Ishikawa (cell line): ENCODE measurements around the gene CES3.
A peak's percentile ranks its signal among the peaks of the same experiment; 100 is the strongest.

ENCODE experiments used
- CEBPB ChIP-seq: IDR thresholded peaks from 2 replicates; pipeline ENCODE4 v1.6.1; 2012
- CREB1 ChIP-seq: IDR thresholded peaks from 2 replicates; pipeline ENCODE4 v1.6.1; 2012; ENCODE audit warnings: low read depth
- EGR1 ChIP-seq: IDR thresholded peaks from 2 replicates; pipeline ENCODE4 v1.6.1; 2012
- EP300 ChIP-seq: IDR thresholded peaks from 2 replicates; pipeline ENCODE4 v1.6.1; 2012; ENCODE audit warnings: borderline replicate concordance
- FOXM1 ChIP-seq: IDR thresholded peaks from 2 replicates; pipeline ENCODE4 v1.6.1; 2012; ENCODE audit warnings: low read depth, borderline replicate concordance
- NFIC ChIP-seq: IDR thresholded peaks from 2 replicates; pipeline ENCODE4 v1.6.1; 2012
- RAD21 ChIP-seq: IDR thresholded peaks from 2 replicates; pipeline ENCODE4 v1.6.1; 2012; ENCODE audit warnings: low read depth
- REST ChIP-seq: IDR thresholded peaks from 2 replicates; pipeline ENCODE4 v1.6.1; 2012; ENCODE audit warnings: low read depth, mild to moderate bottlenecking
- TAF1 ChIP-seq: IDR thresholded peaks from 2 replicates; pipeline ENCODE4 v1.6.1; 2012; ENCODE audit warnings: low read depth, mild to moderate bottlenecking
- TCF12 ChIP-seq: IDR thresholded peaks from 2 replicates; pipeline ENCODE4 v1.6.1; 2012; ENCODE audit warnings: low read depth
- TEAD4 ChIP-seq: IDR thresholded peaks from 2 replicates; pipeline ENCODE4 v1.6.1; 2012
- YY1 ChIP-seq: IDR thresholded peaks from 2 replicates; pipeline ENCODE4 v1.6.1; 2012; ENCODE audit warnings: low read depth
- ZBTB7A ChIP-seq: IDR thresholded peaks from 2 replicates; pipeline ENCODE4 v1.6.1; 2012; ENCODE audit warnings: low read depth
- TF ChIP-seq, protein P1 (sequence below): IDR thresholded peaks from 2 replicates; pipeline ENCODE4 v1.6.1; 2012
- TF ChIP-seq, protein P2 (sequence below): IDR thresholded peaks from 2 replicates; pipeline ENCODE4 v1.6.1; 2012

CES3 gene, protein sequence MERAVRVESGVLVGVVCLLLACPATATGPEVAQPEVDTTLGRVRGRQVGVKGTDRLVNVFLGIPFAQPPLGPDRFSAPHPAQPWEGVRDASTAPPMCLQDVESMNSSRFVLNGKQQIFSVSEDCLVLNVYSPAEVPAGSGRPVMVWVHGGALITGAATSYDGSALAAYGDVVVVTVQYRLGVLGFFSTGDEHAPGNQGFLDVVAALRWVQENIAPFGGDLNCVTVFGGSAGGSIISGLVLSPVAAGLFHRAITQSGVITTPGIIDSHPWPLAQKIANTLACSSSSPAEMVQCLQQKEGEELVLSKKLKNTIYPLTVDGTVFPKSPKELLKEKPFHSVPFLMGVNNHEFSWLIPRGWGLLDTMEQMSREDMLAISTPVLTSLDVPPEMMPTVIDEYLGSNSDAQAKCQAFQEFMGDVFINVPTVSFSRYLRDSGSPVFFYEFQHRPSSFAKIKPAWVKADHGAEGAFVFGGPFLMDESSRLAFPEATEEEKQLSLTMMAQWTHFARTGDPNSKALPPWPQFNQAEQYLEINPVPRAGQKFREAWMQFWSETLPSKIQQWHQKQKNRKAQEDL

DNA sequence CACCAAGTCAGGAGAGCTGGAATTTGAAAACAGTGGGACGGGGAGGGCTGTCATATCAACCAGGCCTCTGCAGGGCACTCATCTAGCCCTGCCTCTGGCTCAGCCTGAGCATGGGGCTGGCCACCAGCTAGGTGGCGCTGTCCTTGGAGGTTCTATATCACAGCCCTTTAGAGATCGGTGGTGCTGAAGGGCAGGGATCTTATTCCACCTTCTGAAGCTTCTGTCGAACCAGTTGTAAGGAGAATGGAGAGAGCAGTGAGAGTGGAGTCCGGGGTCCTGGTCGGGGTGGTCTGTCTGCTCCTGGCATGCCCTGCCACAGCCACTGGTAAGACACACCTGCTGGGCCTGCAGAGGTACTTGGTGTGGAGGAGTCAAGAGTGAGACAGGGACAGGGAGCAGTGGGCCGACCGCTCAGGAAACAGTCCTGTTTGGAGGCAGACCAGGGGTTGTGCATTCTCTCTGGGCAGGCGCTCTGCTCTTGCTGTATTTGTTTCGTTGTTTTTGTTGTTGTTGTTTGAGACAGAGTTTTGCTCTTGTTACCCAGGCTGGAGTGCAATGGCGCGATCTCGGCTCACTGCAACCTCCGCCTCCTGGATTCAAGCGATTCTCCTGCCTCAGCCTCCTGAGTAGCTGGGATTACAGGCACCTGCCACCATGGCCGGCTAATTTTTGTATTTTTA lies at the start of gene CES3:
Gene CES3 (plus strand): TSS at position 202 of the 680 bp plus-strand sequence. CDS start 42 bp downstream, at position 244.
- peak; percentile 42; the same call in 1 of the 2 replicates for TF ChIP-seq RAD21
- TF ChIP-seq TEAD4, result no peak

DNA sequence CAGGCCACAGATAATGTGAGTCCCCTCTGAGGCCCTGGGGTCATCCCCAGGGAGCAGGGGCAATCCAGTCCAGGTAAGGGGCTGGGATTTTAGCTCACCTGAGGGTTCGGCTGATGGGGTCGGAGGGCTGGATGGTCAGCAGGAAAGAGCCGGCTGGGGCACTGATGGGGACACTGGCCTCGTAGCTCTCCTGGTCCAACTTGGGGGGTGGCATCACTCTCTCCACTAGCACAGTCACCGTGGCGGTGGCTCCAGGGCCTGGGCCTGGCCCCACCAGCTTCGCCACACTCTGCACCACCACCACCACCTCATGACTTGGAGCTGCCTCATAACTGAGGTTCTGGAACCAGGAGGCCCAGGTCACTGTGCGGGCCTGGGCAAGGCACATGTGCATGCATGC lies 49.3 kb upstream of the CES3 start:
- TF ChIP-seq CEBPB, result no peak
- TF ChIP-seq, protein P1, sequence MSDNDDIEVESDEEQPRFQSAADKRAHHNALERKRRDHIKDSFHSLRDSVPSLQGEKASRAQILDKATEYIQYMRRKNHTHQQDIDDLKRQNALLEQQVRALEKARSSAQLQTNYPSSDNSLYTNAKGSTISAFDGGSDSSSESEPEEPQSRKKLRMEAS, result no peak
- no peak for TF ChIP-seq TCF12
- no peak for TF ChIP-seq NFIC
- TF ChIP-seq YY1, result no peak
- TF ChIP-seq FOXM1, result no peak
- TF ChIP-seq RAD21, result no peak
- no peak for TF ChIP-seq TEAD4
- TF ChIP-seq EP300, result no peak
- TF ChIP-seq EGR1, result no peak
- no peak for TF ChIP-seq ZBTB7A
- TF ChIP-seq CREB1, result no peak
- TF ChIP-seq TAF1, result no peak
- no peak for TF ChIP-seq REST
- TF ChIP-seq, protein P2, sequence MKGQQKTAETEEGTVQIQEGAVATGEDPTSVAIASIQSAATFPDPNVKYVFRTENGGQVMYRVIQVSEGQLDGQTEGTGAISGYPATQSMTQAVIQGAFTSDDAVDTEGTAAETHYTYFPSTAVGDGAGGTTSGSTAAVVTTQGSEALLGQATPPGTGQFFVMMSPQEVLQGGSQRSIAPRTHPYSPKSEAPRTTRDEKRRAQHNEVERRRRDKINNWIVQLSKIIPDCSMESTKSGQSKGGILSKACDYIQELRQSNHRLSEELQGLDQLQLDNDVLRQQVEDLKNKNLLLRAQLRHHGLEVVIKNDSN, result no peak

GRCh38 chr16:66913081-66913480 lies 48.0 kb upstream of the CES3 start:
- TF ChIP-seq RAD21 (no peak), EP300 (no peak), FOXM1 (no peak), NFIC (no peak), REST (peak; percentile 73), ZBTB7A (0 out of 2 replicates have a peak, but pooled peaks have one; percentile 34), TCF12 (no peak)
- TF ChIP-seq, protein P2, result no peak

- no peak for TF ChIP-seq FOXM1
- TF ChIP-seq TEAD4, result no peak
- no peak for TF ChIP-seq CEBPB
- TF ChIP-seq CREB1, result no peak
- TF ChIP-seq, protein P2, result no peak
- no peak for TF ChIP-seq TAF1
- TF ChIP-seq TCF12, result no peak
- TF ChIP-seq, protein P1, result no peak
- TF ChIP-seq RAD21, result no peak
- TF ChIP-seq NFIC, result no peak
- no peak for TF ChIP-seq YY1
- no peak for TF ChIP-seq EGR1
- no peak for TF ChIP-seq REST
- no peak for TF ChIP-seq EP300
- no peak for TF ChIP-seq ZBTB7A
Observed at GRCh38 chr16:66913711-66914110, 47.4 kb upstream of the CES3 start.
